SK-N-SH (cell line): ENCODE data around the gene LDAH. TPM values are rescaled to one million over a fixed set of nuclear protein-coding genes. Genes with fewer than 3 reads are reported as not detected.

Experiments
- CTCF ChIA-PET: fragments of 300-600, 350-600 bp; formaldehyde crosslinking; extraction: SDS; loops from one replicate; lab custom pipeline; 2021; lab: Yijun Ruan, JAX
- POLR2A ChIA-PET: fragments of 350-600 bp; sonication (Branson Sonifier 250); formaldehyde crosslinking; extraction: SDS; loops from one replicate; lab custom pipeline; 2020; ENCODE audit warnings: antibody characterized with exemption, inconsistent platforms; lab: Yijun Ruan, JAX
- DNase-seq: peaks from one replicate; pipeline ENCODE4 v3.0.0; 2012
- H2AFZ ChIP-seq: fragments of 200-600 bp; sonication (generic); 2 replicates; pipeline ENCODE4 v1.8.1; 2016; ENCODE audit warnings: antibody characterized with exemption, mild to moderate bottlenecking, low read depth
- H3F3A ChIP-seq: fragments of 200-600 bp; sonication (generic); replicated peaks from 2 replicates; pipeline ENCODE3; 2016; ENCODE audit warnings: antibody characterized with exemption, mild to moderate bottlenecking; ENCODE audit not compliant: insufficient read depth
- H3K27ac ChIP-seq, 2 experiments: fragments of 200-500 bp in 1 of 2; fragments of 200-600 bp in 1 of 2; sonication (Bioruptor generic) in 1 of 2; sonication (generic), shearing (Covaris generic) in 1 of 2; 2 replicates each; pipeline versions ENCODE4 v1.5.1 to v1.6.1; 2014 to 2016; ENCODE audit warnings: low read depth in 2 of 2, inconsistent platforms in 1 of 2, low read length in 1 of 2, mild to moderate bottlenecking in 1 of 2, mixed read lengths in 1 of 2
- H3K27me3 ChIP-seq: fragments of 200-600 bp; sonication (generic), shearing (Covaris generic); 2 replicates; pipeline ENCODE4 v1.6.1; 2016; ENCODE audit warnings: mixed run types; ENCODE audit not compliant: insufficient read depth
- H3K36me3 ChIP-seq, 2 experiments: fragments of 200-500 bp in 1 of 2; fragments of 200-600 bp in 1 of 2; sonication (Bioruptor generic) in 1 of 2; sonication (generic) in 1 of 2; replicated peaks in 1 of 2; 2 replicates each; pipeline versions ENCODE3 to v1.5.1; 2014 to 2016; ENCODE audit warnings: low read length in 1 of 2, mild to moderate bottlenecking in 1 of 2; ENCODE audit not compliant: insufficient read depth in 2 of 2, control insufficient read depth in 1 of 2
- H3K4me1 ChIP-seq, 2 experiments: fragments of 200-500 bp in 1 of 2; fragments of 200-600 bp in 1 of 2; sonication (Bioruptor generic) in 1 of 2; sonication (generic), shearing (Covaris generic) in 1 of 2; 2 replicates each; pipeline versions ENCODE4 v1.5.1 to v1.6.1; 2014 to 2016; ENCODE audit warnings: low read depth in 1 of 2, low read length in 1 of 2, mixed run types in 1 of 2; ENCODE audit not compliant: insufficient read depth in 2 of 2, control insufficient read depth in 1 of 2
- H3K4me2 ChIP-seq: fragments of 200-600 bp; sonication (generic), shearing (Covaris generic); 2 replicates; pipeline ENCODE4 v1.6.1; 2017; ENCODE audit warnings: mixed run types
- H3K4me3 ChIP-seq, 2 experiments: fragments of 200-500 bp in 1 of 2; fragments of 200-600 bp in 1 of 2; sonication (Bioruptor generic) in 1 of 2; sonication (generic), shearing (Covaris generic) in 1 of 2; 2 replicates each; pipeline versions ENCODE4 v1.5.1 to v1.8.1; 2014 to 2016; ENCODE audit warnings: low read depth in 2 of 2, inconsistent platforms in 1 of 2, low read length in 1 of 2, mild to moderate bottlenecking in 1 of 2, mixed read lengths in 1 of 2, moderate library complexity in 1 of 2
- H3K79me2 ChIP-seq: fragments of 200-600 bp; sonication (generic); 2 replicates; pipeline ENCODE4 v1.8.1; 2017; ENCODE audit warnings: mild to moderate bottlenecking; ENCODE audit not compliant: insufficient read depth
- H3K9ac ChIP-seq: fragments of 200-600 bp; sonication (generic); 2 replicates; pipeline ENCODE4 v1.6.1; 2017; ENCODE audit warnings: mixed run types
- H3K9me2 ChIP-seq: fragments of 200-600 bp; sonication (generic); 2 replicates; pipeline ENCODE4 v1.6.1; 2017; ENCODE audit warnings: mixed run types
- H3K9me3 ChIP-seq: fragments of 200-600 bp; sonication (generic); 2 replicates; pipeline ENCODE4 v1.6.1; 2017; ENCODE audit warnings: mixed run types, mild to moderate bottlenecking, moderate library complexity
- H4K20me1 ChIP-seq: fragments of 200-600 bp; sonication (generic); 2 replicates; pipeline ENCODE4 v1.6.1; 2017; ENCODE audit warnings: mild to moderate bottlenecking, mixed run types; ENCODE audit not compliant: insufficient read depth
- CTCF ChIP-seq: fragments of 200-600 bp; sonication (generic); IDR thresholded peaks from 2 replicates; pipeline ENCODE4 v1.6.1; 2017; ENCODE audit warnings: antibody characterized with exemption, mild to moderate bottlenecking, moderate library complexity
- ELF1 ChIP-seq: IDR thresholded peaks from 2 replicates; pipeline ENCODE4 v1.4.0; 2012
- FOSL2 ChIP-seq: IDR thresholded peaks from 2 replicates; pipeline ENCODE4 v1.4.0; 2012; ENCODE audit warnings: low read depth, mild to moderate bottlenecking, moderate library complexity, borderline replicate concordance
- FOXM1 ChIP-seq: IDR thresholded peaks from 2 replicates; pipeline ENCODE4 v1.4.0; 2012; ENCODE audit warnings: low read depth, mild to moderate bottlenecking
- GABPA ChIP-seq: IDR thresholded peaks from 2 replicates; pipeline ENCODE4 v1.4.0; 2012; ENCODE audit warnings: low read depth, mild to moderate bottlenecking
- GATA2 ChIP-seq: sonication (generic); formaldehyde crosslinking; IDR thresholded peaks from 2 replicates; pipeline ENCODE4 v1.5.0; 2020; ENCODE audit warnings: mild to moderate bottlenecking, missing genetic modification reagents
- IRF3 ChIP-seq: fragments of 150-350 bp; IDR thresholded peaks from 2 replicates; pipeline ENCODE4 v1.6.1; 2016; ENCODE audit warnings: mild to moderate bottlenecking, low read depth, low read length
- JUND ChIP-seq: IDR thresholded peaks from 2 replicates; pipeline ENCODE4 v1.4.0; 2012
- NFIC ChIP-seq: IDR thresholded peaks from 2 replicates; pipeline ENCODE4 v1.4.0; 2012; ENCODE audit warnings: borderline replicate concordance
- RAD21 ChIP-seq: IDR thresholded peaks from 2 replicates; pipeline ENCODE4 v1.6.1; 2012; ENCODE audit warnings: mild to moderate bottlenecking, low read length
- RCOR1 ChIP-seq: fragments of 150-350 bp; IDR thresholded peaks from 2 replicates; pipeline ENCODE4 v1.6.1; 2017; ENCODE audit warnings: antibody characterized with exemption, low read length
- REST ChIP-seq: IDR thresholded peaks from 2 replicates; pipeline ENCODE4 v1.6.1; 2012; ENCODE audit warnings: mild to moderate bottlenecking, low read depth, low read length, moderate library complexity
- RFX5 ChIP-seq: IDR thresholded peaks from 2 replicates; pipeline ENCODE4 v1.6.1; 2012; ENCODE audit warnings: mild to moderate bottlenecking, improper control_type of control experiment, low read length
- RXRA ChIP-seq: IDR thresholded peaks from 2 replicates; pipeline ENCODE4 v1.4.0; 2012; ENCODE audit warnings: low read depth, mild to moderate bottlenecking, borderline replicate concordance
- SMC3 ChIP-seq: IDR thresholded peaks from 2 replicates; pipeline ENCODE4 v1.6.1; 2012; ENCODE audit warnings: low read depth, low read length, improper control_type of control experiment
- TAF1 ChIP-seq: IDR thresholded peaks from 2 replicates; pipeline ENCODE4 v1.6.1; 2012; ENCODE audit warnings: low read depth, mild to moderate bottlenecking, low read length, moderate library complexity, borderline replicate concordance
- TCF12 ChIP-seq: IDR thresholded peaks from 2 replicates; pipeline ENCODE4 v1.4.0; 2012
- TEAD4 ChIP-seq: IDR thresholded peaks from 2 replicates; pipeline ENCODE4 v1.4.0; 2012; ENCODE audit warnings: mild to moderate bottlenecking, borderline replicate concordance; ENCODE audit not compliant: insufficient read depth
- USF1 ChIP-seq: IDR thresholded peaks from 2 replicates; pipeline ENCODE4 v1.4.0; 2012; ENCODE audit warnings: low read depth, borderline replicate concordance
- YY1 ChIP-seq: IDR thresholded peaks from 2 replicates; pipeline ENCODE4 v1.4.0; 2012; ENCODE audit warnings: low read depth, mild to moderate bottlenecking
- WGBS: methylation state at CpG from one replicate; pipeline ENCODE4 v1.1.6; 2017; ENCODE audit warnings: low lambda C conversion rate; 5-methylcytosine and 5-hydroxymethylcytosine counted together
- polyA plus RNA-seq, 3 experiments: library from polyadenylated mRNA; depleted of rRNA; stranded (reverse); fragments of >200 nt; gene quantifications; 2 replicates each; pipeline ENCODE4 v1.2.3, GENCODE V29; 2012

Gene LDAH
- polyA plus RNA-seq, 1 of the 3 experiments (the other 2 are of a cell fraction), result 12.7 TPM

- TF ChIP-seq REST (no peak), USF1 (no peak), NFIC (no peak), TEAD4 (no peak), SMC3 (peak; percentile 95), RXRA (no peak), IRF3 (no peak), YY1 (no peak), FOSL2 (no peak), JUND (no peak)
Measured at GRCh38 chr2:20642055-20642971, 180.6 kb downstream of the LDAH start (continued).

- POLR2A ChIA-PET, result interaction anchor here (3.7 kb wide), 1 partner anchor 194 kb away, joined by 39 read pairs; the partner anchor contains the start of gene RHOB
Measured at GRCh38 chr2:20641123-20641985, 181.5 kb downstream of the LDAH start.

More at GRCh38 chr2:20641123-20641985, 181.5 kb downstream of the LDAH start:
- DNase-seq, result no peak
- Histone ChIP-seq H4K20me1 (peaks cover 9% of the 10 kb centered on the region), H3K9me2 (no peaks in the 10 kb centered on the region), H3K4me2 (no peak overlapping the region), H3K27me3 (no peaks in the 10 kb centered on the region), H3K4me3 (no peak overlapping the region), H3K27ac (no peak overlapping the region), H3K9ac (no peak overlapping the region), H3K9me3 (no peaks in the 10 kb centered on the region), H3K4me1 (peaks cover 13 to 18% of the 10 kb centered on the region in 2 experiments; a peak in 3 of 4 replicates), H2AFZ (no peak overlapping the region), H3F3A (peaks cover 4% of the 10 kb centered on the region)
- WGBS, result 78% methylated on average over 23 of the region's 23 CpGs
- CTCF ChIA-PET, result interaction anchor here (0.8 to 10.9 kb wide), 39 partner anchors 8 to 338 kb away, joined by 3 to 188 read pairs (median 10); partner anchors contain the start of genes GDF7, HS1BP3 and RHOB
- TF ChIP-seq FOSL2, result no peak; the same call in 1 of the 2 replicates
- TF ChIP-seq ELF1, result no peak
- TF ChIP-seq GATA2 (CRISPR knock-in tag), result peak; percentile 40; the same call in 1 of the 2 replicates
- TF ChIP-seq GABPA, result no peak
- no peak for TF ChIP-seq RFX5
- TF ChIP-seq RAD21, result no peak
- TF ChIP-seq CTCF, result no peak
- TF ChIP-seq TCF12, result no peak; the same call in 1 of the 2 replicates
- no peak for TF ChIP-seq TAF1
- no peak for TF ChIP-seq RCOR1
- no peak for TF ChIP-seq TEAD4
- peak; percentile 27; the same call in 1 of the 2 replicates for TF ChIP-seq USF1
- no peak for TF ChIP-seq FOXM1
- TF ChIP-seq, all 33 proteins: peak for 2
- Histone ChIP-seq H3K79me2 (no peaks in the 10 kb centered on the region), H3K36me3 (peaks cover 0 to 19% of the 10 kb centered on the region in 2 experiments)
